ENCODE results near the gene KCNJ6. TPM values are rescaled to one million over a fixed set of nuclear protein-coding genes. Genes with fewer than 3 reads are reported as not detected.

KCNJ6 gene
- total RNA-seq, 1 donor from 2014 or later, result 0.33 TPM

DNA sequence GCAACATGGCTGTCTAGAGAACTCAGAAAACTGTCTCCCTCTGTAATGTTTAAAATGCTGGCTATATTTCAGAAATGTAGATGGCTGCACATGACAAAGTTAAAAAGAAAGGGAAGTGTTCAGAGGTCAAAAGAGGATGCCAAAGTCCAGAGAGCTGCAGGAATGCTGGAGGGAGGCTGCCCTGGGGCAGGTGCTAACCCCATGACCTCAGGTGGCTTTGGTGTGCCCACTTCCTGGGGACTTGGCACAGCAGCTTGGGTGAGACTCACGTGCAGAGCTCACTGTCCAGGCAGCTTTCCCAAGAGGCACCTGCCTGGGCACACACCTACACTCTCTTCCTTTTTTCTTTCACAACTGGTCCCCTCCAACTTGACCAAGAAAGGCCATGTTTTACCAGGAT is 256.4 kb downstream of the KCNJ6 start:
- no peaks in the 10 kb centered on the region for H3K36me3 ChIP-seq (ENCODE audit: control insufficient read depth, insufficient read depth, low read length)
- no peaks in the 10 kb centered on the region for H3K27me3 ChIP-seq (ENCODE audit: control insufficient read depth, insufficient read depth, low read length)
- TF ChIP-seq, protein P1, sequence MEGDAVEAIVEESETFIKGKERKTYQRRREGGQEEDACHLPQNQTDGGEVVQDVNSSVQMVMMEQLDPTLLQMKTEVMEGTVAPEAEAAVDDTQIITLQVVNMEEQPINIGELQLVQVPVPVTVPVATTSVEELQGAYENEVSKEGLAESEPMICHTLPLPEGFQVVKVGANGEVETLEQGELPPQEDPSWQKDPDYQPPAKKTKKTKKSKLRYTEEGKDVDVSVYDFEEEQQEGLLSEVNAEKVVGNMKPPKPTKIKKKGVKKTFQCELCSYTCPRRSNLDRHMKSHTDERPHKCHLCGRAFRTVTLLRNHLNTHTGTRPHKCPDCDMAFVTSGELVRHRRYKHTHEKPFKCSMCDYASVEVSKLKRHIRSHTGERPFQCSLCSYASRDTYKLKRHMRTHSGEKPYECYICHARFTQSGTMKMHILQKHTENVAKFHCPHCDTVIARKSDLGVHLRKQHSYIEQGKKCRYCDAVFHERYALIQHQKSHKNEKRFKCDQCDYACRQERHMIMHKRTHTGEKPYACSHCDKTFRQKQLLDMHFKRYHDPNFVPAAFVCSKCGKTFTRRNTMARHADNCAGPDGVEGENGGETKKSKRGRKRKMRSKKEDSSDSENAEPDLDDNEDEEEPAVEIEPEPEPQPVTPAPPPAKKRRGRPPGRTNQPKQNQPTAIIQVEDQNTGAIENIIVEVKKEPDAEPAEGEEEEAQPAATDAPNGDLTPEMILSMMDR (IDR thresholded peaks at IDR 0.05; ENCODE audit: insufficient read depth, low read length, poor library complexity, severe bottlenecking), result no peak
- DNase-seq (ENCODE audit: low read depth), result no peak
- no peak overlapping the region for H3K4me3 ChIP-seq (ENCODE audit: low read depth, low read length)

DNA sequence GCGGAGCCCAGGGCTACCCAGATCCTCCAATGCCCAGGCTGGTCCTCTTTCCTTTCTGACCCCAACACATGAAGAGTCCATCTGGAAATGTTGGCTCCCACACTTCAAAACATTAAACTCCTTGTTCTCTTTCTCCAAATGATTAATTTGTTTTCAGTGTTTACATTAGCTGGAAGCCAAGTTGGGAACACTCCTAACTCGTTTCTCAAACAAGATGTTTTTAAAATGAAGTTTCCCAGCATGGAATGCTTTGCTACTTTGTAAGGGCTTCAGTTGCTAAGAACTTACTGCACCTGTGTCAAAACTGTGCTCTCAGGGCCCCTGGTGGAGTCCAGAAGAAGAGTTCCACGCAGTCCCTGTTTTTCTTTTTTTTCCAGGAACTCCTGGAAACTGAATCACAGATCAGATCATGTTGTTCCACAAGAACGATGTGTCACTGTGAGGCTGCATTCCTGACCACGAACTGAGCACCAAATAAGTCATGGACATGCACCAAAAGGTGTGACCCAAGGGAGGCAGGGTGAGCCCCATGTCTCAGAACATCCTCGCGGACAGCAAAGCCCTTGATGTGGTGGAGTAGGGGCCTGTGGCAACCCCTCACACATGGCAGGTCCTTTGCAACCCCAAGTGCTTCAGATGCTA is 257.3 kb downstream of the KCNJ6 start:
- H3K27me3 ChIP-seq (ENCODE audit: control insufficient read depth, insufficient read depth, low read length), result no peaks in the 10 kb centered on the region
- DNase-seq (ENCODE audit: low read depth), result peak; percentile 83
- TF ChIP-seq, protein P1 (IDR thresholded peaks at IDR 0.05; ENCODE audit: insufficient read depth, low read length, poor library complexity, severe bottlenecking), result peak; percentile 41
- no peak overlapping the region for H3K4me3 ChIP-seq (ENCODE audit: low read depth, low read length)
- H3K36me3 ChIP-seq (ENCODE audit: control insufficient read depth, insufficient read depth, low read length), result no peaks in the 10 kb centered on the region

DNA sequence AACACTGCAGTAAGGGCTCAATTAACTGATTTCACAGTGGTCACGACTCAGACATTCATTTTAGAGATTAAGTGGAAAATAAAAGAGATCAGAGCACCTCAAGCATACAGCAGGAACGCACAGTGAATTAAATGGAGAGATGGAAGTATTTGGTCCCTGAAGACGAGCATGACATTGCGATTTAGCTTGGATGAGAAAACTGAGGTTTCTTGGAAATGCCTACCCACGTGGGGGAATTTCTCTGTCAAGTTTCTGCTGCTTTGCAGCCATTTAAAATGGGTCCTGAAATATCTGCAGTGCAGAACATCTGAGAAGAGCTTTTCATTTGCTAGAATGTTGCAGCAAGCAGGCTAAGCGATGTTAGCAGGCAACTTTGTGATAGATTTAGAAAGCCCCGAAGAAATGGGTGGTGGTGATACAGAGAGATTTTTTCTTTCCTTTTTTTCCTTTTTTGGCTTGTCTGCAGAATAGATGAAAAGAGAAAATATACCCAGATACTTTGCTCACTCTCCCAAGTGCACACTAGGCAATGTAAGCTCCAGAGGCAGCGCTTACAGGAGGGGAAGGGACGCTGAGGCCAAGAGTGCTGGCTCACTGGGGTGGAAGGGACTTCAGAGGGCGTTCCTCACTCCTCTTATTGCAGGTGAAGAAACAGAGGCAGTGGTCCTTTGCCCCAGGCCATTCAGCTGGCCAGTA is 258.0 kb downstream of the KCNJ6 start:
- no peak for DNase-seq (ENCODE audit: low read depth)
- Histone ChIP-seq H3K4me3 (ENCODE audit: low read depth, low read length) (no peak overlapping the region), H3K36me3 (ENCODE audit: control insufficient read depth, insufficient read depth, low read length) (no peaks in the 10 kb centered on the region), H3K27me3 (ENCODE audit: control insufficient read depth, insufficient read depth, low read length) (no peaks in the 10 kb centered on the region)
- TF ChIP-seq, protein P1 (IDR thresholded peaks at IDR 0.05; ENCODE audit: insufficient read depth, low read length, poor library complexity, severe bottlenecking), result no peak

DNA sequence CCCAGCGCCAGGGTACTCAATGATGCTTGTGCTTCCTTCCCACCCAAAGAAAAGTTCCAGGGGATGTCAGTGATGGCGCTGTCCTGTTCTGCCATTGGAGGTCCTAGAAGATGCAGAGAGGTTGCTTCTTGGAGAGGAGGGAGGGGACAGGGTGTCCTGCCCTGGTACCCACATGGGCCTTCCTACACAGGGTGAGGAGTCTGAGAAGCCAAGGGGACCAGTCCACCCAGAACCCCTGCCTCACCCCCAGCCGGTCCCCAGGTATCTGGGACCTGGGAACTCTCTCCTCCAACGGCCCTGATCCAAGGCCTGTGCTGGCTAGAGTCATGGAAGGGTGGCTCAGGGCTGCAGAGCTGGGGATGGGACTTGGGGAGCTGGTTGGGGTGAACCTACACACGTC is 259.4 kb downstream of the KCNJ6 start:
- no peak overlapping the region for H3K4me3 ChIP-seq (ENCODE audit: low read depth, low read length)
- H3K36me3 ChIP-seq (ENCODE audit: control insufficient read depth, insufficient read depth, low read length), result no peaks in the 10 kb centered on the region
- H3K27me3 ChIP-seq (ENCODE audit: control insufficient read depth, insufficient read depth, low read length), result no peaks in the 10 kb centered on the region
- DNase-seq (ENCODE audit: low read depth), result no peak
- TF ChIP-seq, protein P1 (IDR thresholded peaks at IDR 0.05; ENCODE audit: insufficient read depth, low read length, poor library complexity, severe bottlenecking), result no peak

DNA sequence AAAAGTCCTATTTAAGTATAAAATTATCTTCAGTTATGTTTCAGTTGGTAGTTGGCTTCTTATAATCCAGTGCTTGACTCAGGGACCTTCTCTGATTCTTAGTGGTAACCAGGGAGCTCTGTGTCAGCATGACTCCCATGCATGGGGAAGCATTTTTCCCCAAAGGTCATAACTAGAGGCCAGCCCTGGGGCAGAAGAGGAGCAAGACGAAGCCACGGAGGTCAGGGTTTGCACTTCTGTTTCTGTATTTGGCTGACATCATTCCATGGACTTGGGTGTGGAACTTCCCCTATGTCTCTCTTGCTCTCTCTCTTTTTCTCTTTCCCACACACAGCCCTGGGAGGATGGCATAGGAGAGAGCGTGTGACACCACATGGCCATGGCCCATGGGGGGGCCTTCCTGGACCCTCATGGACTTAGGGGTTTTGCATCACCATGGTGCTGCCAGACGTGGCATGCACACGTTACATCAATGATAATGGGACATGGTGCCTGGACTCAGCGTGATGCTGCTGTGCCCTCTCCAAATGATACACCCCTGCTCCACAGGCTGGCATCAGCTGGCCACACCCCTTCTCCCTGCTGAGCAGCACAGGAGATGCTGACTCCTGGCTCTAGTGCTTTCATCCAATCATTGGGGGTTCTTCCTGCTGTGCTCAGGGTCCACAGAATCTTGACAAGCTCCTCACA is 260.5 kb downstream of the KCNJ6 start:
- DNase-seq (ENCODE audit: low read depth), result no peak
- H3K36me3 ChIP-seq (ENCODE audit: control insufficient read depth, insufficient read depth, low read length), result no peaks in the 10 kb centered on the region
- H3K4me3 ChIP-seq (ENCODE audit: low read depth, low read length), result no peak overlapping the region
- TF ChIP-seq, protein P1 (IDR thresholded peaks at IDR 0.05; ENCODE audit: insufficient read depth, low read length, poor library complexity, severe bottlenecking), result no peak
- no peaks in the 10 kb centered on the region for H3K27me3 ChIP-seq (ENCODE audit: control insufficient read depth, insufficient read depth, low read length)
